ENCODE results near the gene C5orf47.
A peak's percentile ranks its signal among the peaks of the same experiment; 100 is the strongest.

Gene C5orf47

DNA sequence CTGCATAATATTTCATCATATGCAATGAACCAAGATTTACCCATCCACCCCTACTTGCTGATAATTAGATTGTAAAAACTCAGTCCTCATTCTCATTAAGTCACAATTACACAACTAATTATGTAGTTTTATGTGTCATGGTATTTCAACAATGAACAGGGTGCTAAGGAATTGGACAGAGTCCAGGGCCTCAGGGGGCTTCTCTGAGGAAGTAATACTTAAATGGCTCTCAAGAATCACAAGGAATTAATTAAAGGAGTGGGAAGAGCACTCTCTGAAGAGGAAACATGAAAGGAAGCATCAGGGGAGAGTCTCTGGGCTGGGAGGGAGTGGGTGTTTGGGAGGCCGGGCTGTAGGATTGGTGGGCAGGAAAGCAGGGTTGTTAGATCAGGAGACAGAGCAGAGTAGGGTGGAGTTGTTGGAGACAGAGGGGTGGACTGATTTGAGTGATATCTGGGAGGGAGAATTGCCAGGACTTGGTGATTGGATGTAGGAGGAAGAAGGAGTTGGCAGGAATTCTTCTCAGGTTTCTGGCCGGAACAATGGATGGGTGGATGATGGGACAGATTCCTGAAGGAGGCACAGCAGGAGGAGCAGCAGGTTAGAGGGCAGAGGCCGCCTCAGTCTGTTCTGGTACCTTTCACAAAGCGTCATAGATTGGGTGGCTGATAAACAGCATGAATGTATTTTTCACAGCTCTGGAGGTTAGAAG is 33.6 kb downstream of the C5orf47 start:
- no peak for DNase-seq

DNA sequence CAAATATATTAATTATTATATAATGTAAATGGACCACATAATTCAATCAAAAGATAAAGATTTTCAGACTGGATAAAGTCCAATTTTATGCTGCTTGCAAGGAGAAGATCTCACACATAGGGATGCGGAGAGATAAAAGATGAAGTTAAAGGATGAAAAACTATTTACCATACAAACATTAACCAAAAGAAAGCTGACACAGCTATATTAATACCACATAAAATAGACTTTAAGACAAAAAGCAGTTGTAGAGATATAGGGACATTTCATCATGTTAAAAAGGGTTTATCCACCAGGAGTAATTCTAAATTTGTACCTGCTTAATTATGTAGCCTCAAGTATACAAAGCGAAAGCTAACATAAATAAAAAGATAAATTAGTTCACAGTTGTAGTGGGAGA is 41.3 kb downstream of the C5orf47 start:
- DNase-seq: no peak

DNA sequence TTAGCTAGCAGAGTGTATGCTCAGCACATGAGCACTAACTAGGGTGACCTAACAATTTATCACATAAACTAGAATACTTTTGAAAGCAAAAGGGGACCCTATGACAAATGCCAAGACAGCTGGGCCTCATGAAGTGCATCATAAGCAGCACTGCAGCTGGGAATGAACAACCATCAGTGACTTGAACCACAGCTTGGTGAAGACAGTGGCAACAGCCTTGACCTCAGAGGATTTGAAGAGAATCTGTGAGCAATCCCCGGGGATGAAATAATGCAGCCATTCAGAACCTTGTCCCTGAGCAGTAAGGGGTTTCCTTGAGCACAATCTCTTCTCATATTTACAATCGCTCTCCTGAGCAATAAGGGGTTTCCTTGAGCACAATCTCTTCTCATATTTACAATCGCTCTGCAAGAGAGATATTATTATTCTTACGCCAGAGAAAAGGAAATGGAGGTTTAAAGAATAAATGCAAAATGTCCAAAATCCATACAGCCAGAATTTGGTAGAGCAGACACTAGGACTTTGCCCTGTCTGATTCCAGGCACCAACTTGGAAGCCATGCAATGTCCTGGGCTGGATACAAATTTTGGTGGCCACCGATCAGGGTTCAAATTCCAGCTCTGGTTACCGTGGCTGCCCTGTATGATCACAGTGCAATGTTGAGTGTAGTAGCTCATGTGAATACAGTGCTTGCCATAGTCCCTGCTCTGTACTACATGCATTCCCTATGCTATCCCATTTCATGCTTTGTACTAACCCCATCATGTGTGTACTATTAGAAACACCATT is 55.7 kb downstream of the C5orf47 start:
- DNase-seq: no peak

- peak in 49 of 51 donors; percentile 25 to 92 (median 76) for DNase-seq
These were observed 56.6 kb downstream of the C5orf47 start, which contains the start of gene NSG2 for GRCh38 chr5:174045470-174046025. NSG2 (plus strand) TSS chr5:174045706; CDS start chr5:174046756, 1,050 bp downstream.

DNA sequence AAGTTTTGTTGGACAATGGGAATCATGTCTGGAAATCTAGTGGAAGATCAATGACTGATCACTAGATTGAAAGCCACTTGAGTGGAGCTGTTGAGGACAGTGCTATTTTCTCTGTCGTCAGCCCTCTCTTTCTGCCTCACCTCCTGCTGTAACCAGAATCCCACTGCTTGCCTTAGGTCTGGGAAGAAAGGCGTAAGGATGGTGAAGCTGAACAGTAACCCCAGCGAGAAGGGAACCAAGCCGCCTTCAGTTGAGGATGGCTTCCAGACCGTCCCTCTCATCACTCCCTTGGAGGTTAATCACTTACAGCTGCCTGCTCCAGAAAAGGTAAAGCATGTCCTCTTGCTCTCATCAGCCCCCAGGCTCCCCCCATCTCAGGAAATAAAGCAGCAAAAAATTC is 57.6 kb downstream of the C5orf47 start:
- no peak for DNase-seq

GRCh38 chr5:174047472-174048099 is 58.6 kb downstream of the C5orf47 start:
- peak in 3 of 51 donors; percentile 6 to 50 (median 16) for DNase-seq

GRCh38 chr5:174052636-174053035 is 63.7 kb downstream of the C5orf47 start:
- DNase-seq: no peak

DNA sequence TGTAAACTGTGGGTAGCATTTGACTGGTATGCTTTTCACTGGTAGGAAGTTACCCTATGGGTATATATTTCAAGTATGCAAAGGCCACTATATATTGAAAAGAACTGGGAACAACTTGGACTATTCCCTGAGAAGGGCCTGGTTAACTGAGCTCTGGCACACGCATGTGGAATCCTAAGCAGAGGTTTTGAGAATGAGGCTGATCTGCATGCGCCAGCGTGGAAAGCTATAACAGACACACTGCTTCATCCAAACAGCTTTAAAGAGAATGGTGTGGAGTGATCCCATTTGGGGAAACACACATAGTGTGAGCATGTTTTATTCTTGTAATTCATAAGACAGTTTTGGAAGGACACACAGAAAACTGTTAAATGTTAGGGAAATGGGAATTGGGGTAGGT is 64.9 kb downstream of the C5orf47 start:
- peak in 1 of 51 donors; percentile 7 for DNase-seq

Measured in hypothalamus (tissue), 51 donors.